Measurements from ENCODE around the gene NFIA. TPM values are rescaled to one million over a fixed set of nuclear protein-coding genes. Genes with fewer than 3 reads are reported as not detected.

Gene NFIA
- total and polyA plus RNA-seq, 9 of the 15 experiments (the other 6 are each of a cell fraction or from before 2014, with no cell fraction given), result 5.3 to 24.9 (median 9.8) TPM

DNA sequence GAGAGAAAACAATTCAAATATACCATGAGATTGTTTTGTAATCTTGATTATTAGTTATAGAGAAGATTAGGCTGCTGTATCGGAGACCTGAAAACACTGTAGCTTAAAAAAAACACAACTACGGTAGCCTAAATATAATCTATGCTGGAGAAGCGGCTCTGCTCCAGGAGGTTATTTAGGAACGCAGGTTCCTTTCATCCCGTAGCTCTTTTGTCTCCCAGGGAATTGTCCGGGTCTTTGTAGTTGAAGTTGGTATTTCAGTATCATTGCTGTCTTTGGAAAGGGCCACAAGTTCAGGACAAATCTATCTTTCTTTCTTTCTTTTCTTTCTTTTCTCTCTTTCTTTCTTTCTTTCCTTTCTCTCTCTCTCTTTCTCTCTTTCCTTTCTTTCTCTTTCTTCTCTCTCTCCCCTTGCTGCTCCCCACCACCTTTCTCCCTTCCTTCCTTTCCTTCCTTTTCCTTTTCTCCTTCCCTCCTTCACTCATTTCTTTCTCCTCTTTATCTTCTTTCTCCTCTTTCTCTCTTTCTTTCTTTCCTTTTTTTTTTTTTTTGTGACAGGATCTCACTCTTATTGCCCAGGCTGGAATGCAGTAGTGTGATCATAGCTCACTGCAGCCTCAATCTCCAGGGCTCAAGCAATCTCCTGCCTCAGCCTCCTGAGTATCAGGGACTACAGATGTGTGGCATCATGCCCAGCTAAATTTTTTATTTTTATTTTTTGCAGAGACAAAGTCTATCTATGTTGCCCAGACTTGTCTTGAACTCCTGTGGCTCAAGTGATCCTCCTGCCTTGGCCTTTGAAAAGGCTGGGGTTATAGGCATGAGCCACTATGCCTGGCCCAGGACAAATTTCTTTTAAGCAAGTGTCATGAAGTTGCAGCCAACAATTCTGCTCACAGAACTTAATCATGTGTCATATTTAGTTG, 10.9 kb upstream of the NFIA start (continued):
- TF ChIP-seq ZNF311 (CRISPR knock-in tag; IDR thresholded peaks at IDR 0.05) (no peak), ZNF347 (CRISPR knock-in tag; IDR thresholded peaks at IDR 0.05; ENCODE audit: low read depth) (no peak), MCM2 (IDR thresholded peaks at IDR 0.05; ENCODE audit: low read depth) (no peak), RFX7 (CRISPR knock-in tag; IDR thresholded peaks at IDR 0.05) (no peak), CBFA2T3 (IDR thresholded peaks at IDR 0.05) (peak; percentile 47), GABPB2 (CRISPR knock-in tag; conservative IDR thresholded peaks at IDR 0.05) (no peak), BCLAF1 (IDR thresholded peaks at IDR 0.05; ENCODE audit: borderline replicate concordance in 1 of 2, control insufficient read depth in 1 of 2, low read depth in 2 of 2, low read length in 1 of 2) (0 out of 4 replicates have a peak, but pooled peaks of 1 of the 2 experiments have one; percentile 13), ZNF668 (CRISPR knock-in tag; IDR thresholded peaks at IDR 0.05) (no peak), BCOR (IDR thresholded peaks at IDR 0.05) (peak; percentile 29; the same call in 1 of the 2 replicates), HDAC3 (IDR thresholded peaks at IDR 0.05; ENCODE audit: borderline replicate concordance, partially characterized antibody) (no peak), NCOA1 (IDR thresholded peaks at IDR 0.05; ENCODE audit: low read depth) (peak; percentile 21; the same call in 1 of the 2 replicates), SRSF7 (optimal IDR thresholded peaks at IDR 0.05; ENCODE audit: low read depth, low read length) (no peak), ZFPM2 (CRISPR knock-in tag; IDR thresholded peaks at IDR 0.05) (no peak), MAZ (CRISPR knock-in tag; conservative IDR thresholded peaks at IDR 0.05 in 1 of 2, IDR thresholded peaks at IDR 0.05 in 1 of 2) (no peak), ZNF436 (CRISPR knock-in tag; IDR thresholded peaks at IDR 0.05) (no peak), THRB (CRISPR knock-in tag; conservative IDR thresholded peaks at IDR 0.05) (no peak), STAG1 (CRISPR knock-in tag; IDR thresholded peaks at IDR 0.05; ENCODE audit: borderline replicate concordance) (no peak), THAP7 (CRISPR knock-in tag; IDR thresholded peaks at IDR 0.05) (no peak), MAFF (IDR thresholded peaks at IDR 0.05; ENCODE audit: low read length) (no peak), ZNF444 (CRISPR knock-in tag; IDR thresholded peaks at IDR 0.05) (no peak)
- TF ChIP-seq, protein P1, sequence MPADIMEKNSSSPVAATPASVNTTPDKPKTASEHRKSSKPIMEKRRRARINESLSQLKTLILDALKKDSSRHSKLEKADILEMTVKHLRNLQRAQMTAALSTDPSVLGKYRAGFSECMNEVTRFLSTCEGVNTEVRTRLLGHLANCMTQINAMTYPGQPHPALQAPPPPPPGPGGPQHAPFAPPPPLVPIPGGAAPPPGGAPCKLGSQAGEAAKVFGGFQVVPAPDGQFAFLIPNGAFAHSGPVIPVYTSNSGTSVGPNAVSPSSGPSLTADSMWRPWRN (IDR thresholded peaks at IDR 0.05; ENCODE audit: low read depth), result no peak
- TF ChIP-seq, protein P2, sequence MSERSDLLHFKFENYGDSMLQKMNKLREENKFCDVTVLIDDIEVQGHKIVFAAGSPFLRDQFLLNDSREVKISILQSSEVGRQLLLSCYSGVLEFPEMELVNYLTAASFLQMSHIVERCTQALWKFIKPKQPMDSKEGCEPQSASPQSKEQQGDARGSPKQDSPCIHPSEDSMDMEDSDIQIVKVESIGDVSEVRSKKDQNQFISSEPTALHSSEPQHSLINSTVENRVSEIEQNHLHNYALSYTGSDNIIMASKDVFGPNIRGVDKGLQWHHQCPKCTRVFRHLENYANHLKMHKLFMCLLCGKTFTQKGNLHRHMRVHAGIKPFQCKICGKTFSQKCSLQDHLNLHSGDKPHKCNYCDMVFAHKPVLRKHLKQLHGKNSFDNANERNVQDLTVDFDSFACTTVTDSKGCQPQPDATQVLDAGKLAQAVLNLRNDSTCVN (CRISPR knock-in tag; IDR thresholded peaks at IDR 0.05), result no peak
